H1 (cell line): Measurements from ENCODE around the gene RAD18. TPM values are rescaled to one million over a fixed set of nuclear protein-coding genes. Genes with fewer than 3 reads are reported as not detected.

ENCODE experiments used
- CTCF ChIA-PET: fragments of 300-600 bp; sonication (Branson Sonifier 250); formaldehyde crosslinking; loops from one replicate; lab custom pipeline; 2021; ENCODE audit not compliant: partially characterized antibody; lab: Charles Lee
- POLR2A ChIA-PET: fragments of 300-600 bp; sonication (Branson Sonifier 250); formaldehyde crosslinking; loops from one replicate; lab custom pipeline; 2021; ENCODE audit warnings: inconsistent platforms; ENCODE audit not compliant: partially characterized antibody; lab: Charles Lee
- DNase-seq, 2 experiments: peaks; one replicate each; pipeline versions ENCODE4 v3.0.0 to v3.0.0-alpha.2; 2010 to 2022; ENCODE audit warnings: low spot score in 2 of 2, low read depth in 1 of 2, mixed read lengths in 1 of 2
- FAIRE-seq: peaks from 2 replicates; lab custom pipeline; 2011; peaks lifted over from hg19 to GRCh38; lab: Jason Lieb, UNC
- H2AFZ ChIP-seq: 2 replicates; pipeline ENCODE4 v1.8.1; 2012; ENCODE audit warnings: low read length, inconsistent platforms
- H2AK5ac ChIP-seq: 2 replicates; pipeline ENCODE4 v1.6.1; 2013; ENCODE audit warnings: low read depth, low read length
- H2BK120ac ChIP-seq: replicated peaks from 2 replicates; pipeline ENCODE3; 2013; ENCODE audit warnings: low read depth, low read length, inconsistent platforms
- H2BK12ac ChIP-seq: 2 replicates; pipeline ENCODE4 v1.6.1; 2013; ENCODE audit warnings: low read depth, low read length
- H2BK15ac ChIP-seq: 2 replicates; pipeline ENCODE4 v1.6.1; 2013; ENCODE audit warnings: low read length
- H2BK20ac ChIP-seq: 2 replicates; pipeline ENCODE4 v1.6.1; 2013; ENCODE audit warnings: low read length
- H2BK5ac ChIP-seq: 2 replicates; pipeline ENCODE4 v1.6.1; 2013; ENCODE audit warnings: low read depth, low read length
- H3K14ac ChIP-seq: 2 replicates; pipeline ENCODE4 v1.6.1; 2013; ENCODE audit warnings: inconsistent platforms; ENCODE audit not compliant: insufficient read length
- H3K18ac ChIP-seq: 2 replicates; pipeline ENCODE4 v1.6.1; 2013; ENCODE audit warnings: low read length; ENCODE audit errors: extremely low read depth
- H3K23ac ChIP-seq: 2 replicates; pipeline ENCODE4 v1.6.1; 2013; ENCODE audit warnings: inconsistent platforms; ENCODE audit not compliant: insufficient read length
- H3K23me2 ChIP-seq: 2 replicates; pipeline ENCODE4 v1.6.1; 2013; ENCODE audit warnings: low read depth, low read length
- H3K27ac ChIP-seq: 2 replicates; pipeline ENCODE4 v1.6.1; 2011; ENCODE audit warnings: low read depth, low read length, inconsistent platforms
- H3K27me3 ChIP-seq, 4 experiments: replicated peaks in 1 of 4; 1 replicate in 1 of 4; 2 replicates in 3 of 4; pipeline versions ENCODE4 v1.6.1 to v1.8.1; 2011 to 2013; ENCODE audit warnings: low read length in 3 of 4, mild to moderate bottlenecking in 3 of 4, inconsistent platforms in 2 of 4, mixed read lengths in 2 of 4, moderate library complexity in 1 of 4; ENCODE audit not compliant: control insufficient read depth in 3 of 4, insufficient read depth in 3 of 4; ENCODE audit errors: extremely low read depth in 1 of 4
- H3K36me3 ChIP-seq, 4 experiments: 2 replicates each; pipeline versions ENCODE4 v1.6.1 to v1.8.1; 2011 to 2013; ENCODE audit warnings: mild to moderate bottlenecking in 4 of 4, low read length in 3 of 4, moderate library complexity in 2 of 4, control low read depth in 1 of 4, inconsistent platforms in 1 of 4; ENCODE audit not compliant: insufficient read depth in 4 of 4, control insufficient read depth in 2 of 4
- H3K4ac ChIP-seq: replicated peaks from 2 replicates; pipeline ENCODE3; 2013; ENCODE audit warnings: low read length, low read depth, mixed read lengths, inconsistent platforms; ENCODE audit not compliant: insufficient read length
- H3K4me1 ChIP-seq, 4 experiments: replicated peaks in 1 of 4; 1 replicate in 1 of 4; 2 replicates in 3 of 4; pipeline versions ENCODE4 v1.6.1 to v1.8.1; 2011 to 2013; ENCODE audit warnings: low read length in 3 of 4, inconsistent platforms in 2 of 4, mixed read lengths in 1 of 4; ENCODE audit not compliant: insufficient read depth in 4 of 4, control insufficient read depth in 3 of 4
- H3K4me2 ChIP-seq, 2 experiments: 2 replicates each; pipeline versions ENCODE4 v1.6.1 to v1.8.1; 2011 to 2013; ENCODE audit warnings: low read depth in 2 of 2, low read length in 2 of 2, control low read depth in 1 of 2, inconsistent platforms in 1 of 2, mild to moderate bottlenecking in 1 of 2; ENCODE audit not compliant: insufficient read depth in 1 of 2
- H3K4me3 ChIP-seq, 4 experiments: fragments of 200-600, 300-600 bp in 1 of 4; sonication (generic), shearing (Covaris generic), sonication (Bioruptor Twin) in 1 of 4; 2 replicates each; pipeline versions ENCODE4 v1.5.1 to v1.8.1; 2011 to 2016; ENCODE audit warnings: low read length in 4 of 4, low read depth in 3 of 4, control low read depth in 2 of 4, inconsistent platforms in 2 of 4, mild to moderate bottlenecking in 2 of 4, mixed read lengths in 1 of 4, moderate library complexity in 1 of 4; ENCODE audit not compliant: insufficient read depth in 2 of 4; ENCODE audit errors: extremely low read depth in 1 of 4
- H3K56ac ChIP-seq: replicated peaks from 2 replicates; pipeline ENCODE3; 2013; ENCODE audit warnings: low read depth, mild to moderate bottlenecking, mixed read lengths, low read length, inconsistent platforms; ENCODE audit not compliant: insufficient read length
- H3K79me1 ChIP-seq: 2 replicates; pipeline ENCODE4 v1.6.1; 2013; ENCODE audit warnings: low read depth, low read length, control low read depth
- H3K79me2 ChIP-seq, 2 experiments: 2 replicates each; pipeline versions ENCODE4 v1.6.1 to v1.8.1; 2012 to 2013; ENCODE audit warnings: low read length in 2 of 2, mild to moderate bottlenecking in 2 of 2, inconsistent platforms in 1 of 2; ENCODE audit not compliant: insufficient read depth in 2 of 2, control insufficient read depth in 1 of 2
- H3K9ac ChIP-seq, 4 experiments: replicated peaks in 1 of 4; 1 replicate in 1 of 4; 2 replicates in 3 of 4; pipeline versions ENCODE4 v1.6.1 to v1.8.1; 2011 to 2013; ENCODE audit warnings: low read depth in 3 of 4, low read length in 3 of 4, control low read depth in 2 of 4, mild to moderate bottlenecking in 2 of 4, moderate library complexity in 2 of 4, inconsistent platforms in 1 of 4; ENCODE audit errors: extremely low read depth in 1 of 4
- H3K9me3 ChIP-seq, 2 experiments: 2 replicates each; pipeline versions ENCODE4 v1.6.1 to v1.8.1; 2012 to 2013; ENCODE audit warnings: mild to moderate bottlenecking in 2 of 2, moderate library complexity in 2 of 2, control low read depth in 1 of 2, inconsistent platforms in 1 of 2, low read depth in 1 of 2, low read length in 1 of 2, mixed read lengths in 1 of 2; ENCODE audit not compliant: insufficient read depth in 2 of 2
- H4K20me1 ChIP-seq, 2 experiments: replicated peaks in 1 of 2; 2 replicates each; pipeline versions ENCODE3 to v1.8.1; 2011 to 2013; ENCODE audit warnings: inconsistent platforms in 2 of 2, low read length in 2 of 2, mild to moderate bottlenecking in 1 of 2; ENCODE audit not compliant: insufficient read depth in 2 of 2, control insufficient read depth in 1 of 2
- H4K5ac ChIP-seq: 2 replicates; pipeline ENCODE4 v1.6.1; 2013; ENCODE audit warnings: low read length, low read depth, mixed read lengths, inconsistent platforms; ENCODE audit not compliant: insufficient read length
- H4K8ac ChIP-seq: 2 replicates; pipeline ENCODE4 v1.8.0; 2013; ENCODE audit warnings: mild to moderate bottlenecking, moderate library complexity, low read length, inconsistent platforms; ENCODE audit not compliant: insufficient read depth; ENCODE audit errors: extremely low read depth
- H4K91ac ChIP-seq: replicated peaks from 2 replicates; pipeline ENCODE3; 2013; ENCODE audit warnings: low read length, mixed read lengths, inconsistent platforms; ENCODE audit not compliant: insufficient read length
- CTCF ChIP-seq, 3 experiments: IDR thresholded peaks; 1 replicate in 2 of 3; 2 replicates in 1 of 3; pipeline versions ENCODE4 v1.5.1 to v1.6.1; 2011; ENCODE audit warnings: low read length in 3 of 3, mild to moderate bottlenecking in 3 of 3, inconsistent platforms in 2 of 3, low read depth in 1 of 3, moderate library complexity in 1 of 3; ENCODE audit not compliant: insufficient read depth in 1 of 3; ENCODE audit errors: control extremely low read depth in 1 of 3
- KDM4A ChIP-seq: IDR thresholded peaks from one replicate; pipeline ENCODE4 v1.7.1; 2012; ENCODE audit warnings: low read depth, mild to moderate bottlenecking, moderate library complexity, low read length, inconsistent platforms; ENCODE audit not compliant: severe bottlenecking
- SIRT6 ChIP-seq: IDR thresholded peaks from one replicate; pipeline ENCODE4 v1.7.1; 2012; ENCODE audit warnings: low read length, inconsistent platforms
- SIX5 ChIP-seq: IDR thresholded peaks from 2 replicates; pipeline ENCODE4 v1.6.1; 2011; ENCODE audit warnings: mild to moderate bottlenecking, low read depth, low read length
- TBP ChIP-seq: IDR thresholded peaks from 2 replicates; pipeline ENCODE4 v1.6.1; 2011; ENCODE audit warnings: low read depth, low read length, improper control_type of control experiment
- TEAD4 ChIP-seq: IDR thresholded peaks from 2 replicates; pipeline ENCODE4 v1.6.1; 2012; ENCODE audit warnings: low read depth, low read length, inconsistent platforms, mixed read lengths
- WGBS, 2 experiments: shearing (Covaris generic) in 1 of 2; methylation state at CpG; one replicate each; pipeline versions ENCODE4 v1.1.6 to v1.1.7; 2013 to 2015; ENCODE audit warnings: low lambda C conversion rate in 2 of 2, mixed read lengths in 2 of 2, inconsistent platforms in 1 of 2, low coverage in 1 of 2, missing lambda C conversion rate in 1 of 2; ENCODE audit not compliant: insufficient replicate concordance in 2 of 2, insufficient coverage in 1 of 2, insufficient read length in 1 of 2; ENCODE audit errors: extremely low coverage in 1 of 2, missing lambda C conversion rate in 1 of 2; 5-methylcytosine and 5-hydroxymethylcytosine counted together
- polyA plus RNA-seq, 7 experiments: library from polyadenylated mRNA; depleted of rRNA in 3 of 7; stranded (reverse) in 5 of 7; unstranded in 2 of 7; fragments of >200 nt in 5 of 7; fragments of 200-250 nt in 2 of 7; gene quantifications; 1 replicate in 5 of 7; 2 replicates in 1 of 7; 4 replicates in 1 of 7; pipeline versions ENCODE4 v1.2.1 to v1.2.3, GENCODE V29; 2011 to 2013; ENCODE audit warnings: missing spikeins in 2 of 7, mixed read lengths in 2 of 7
- total RNA-seq: library from RNA; stranded (reverse); fragmentation: NEBNext Ultra II Directional; extraction: Animal tissue kit (Norgen Biotek cat#: 25700); gene quantifications from 2 replicates; pipeline ENCODE4 v1.2.1, GENCODE V29; 2021

RAD18 gene
- total and polyA plus RNA-seq, 2 of the 8 experiments (the other 6 are each of a cell fraction or from before 2014, with no cell fraction given): 13.0 to 23.2 TPM

DNA sequence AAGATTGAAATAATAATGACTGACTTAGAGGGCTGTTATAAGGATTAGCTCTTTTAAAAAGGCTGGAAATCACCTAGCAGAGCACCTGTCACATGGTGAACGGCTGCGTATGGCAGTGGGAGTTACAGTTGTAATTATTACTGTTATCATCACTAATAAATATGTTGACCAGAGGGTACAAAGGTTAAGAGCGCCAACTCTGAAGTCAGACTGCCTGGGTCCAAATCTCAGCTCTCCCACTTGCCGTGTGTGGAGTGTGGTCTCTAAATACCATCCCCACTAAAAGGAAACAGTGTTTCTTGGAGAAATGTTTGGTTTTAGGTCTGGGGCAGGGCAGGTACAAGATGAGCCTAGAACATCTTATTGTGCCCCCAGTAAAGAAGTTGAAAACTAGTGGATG is 6.0 kb upstream of the RAD18 start:
- no peak overlapping the region for H2BK5ac ChIP-seq
- TF ChIP-seq KDM4A (no peak), TEAD4 (no peak), TBP (no peak), SIRT6 (no peak), SIX5 (no peak), CTCF (IDR thresholded peaks at IDR 0.05; ENCODE audit: control extremely low read depth in 1 of 3, insufficient read depth in 1 of 3, low read depth in 1 of 3, low read length in 3 of 3) (no peak)
- H3K36me3 ChIP-seq: no peaks in the 10 kb centered on the region
- H3K4me2 ChIP-seq: no peak overlapping the region
- H2AFZ ChIP-seq: no peak overlapping the region
- H3K9ac ChIP-seq: no peak overlapping the region
- no peaks in the 10 kb centered on the region for H3K9me3 ChIP-seq
- ChIA-PET POLR2A (interaction anchor here (0.6 kb wide), 1 partner anchor 452 kb away, joined by 3 read pairs; no protein-coding TSS in a partner anchor), CTCF (interaction anchor here (0.6 to 13.2 kb wide), 14 partner anchors 7 to 1120 kb away, joined by 3 to 176 read pairs (median 4); no protein-coding TSS in a partner anchor)
- no peak overlapping the region for H2BK20ac ChIP-seq
- H2AK5ac ChIP-seq: no peak overlapping the region
- H2BK15ac ChIP-seq: no peak overlapping the region
- no peak overlapping the region for H3K27ac ChIP-seq
- H4K91ac ChIP-seq: no peak overlapping the region
- no peaks in the 10 kb centered on the region; the same call in 1 of the 2 replicates for H3K23me2 ChIP-seq
- no peak overlapping the region for H3K23ac ChIP-seq
- DNase-seq: no peak
- peaks cover 0 to 2% (median 0%) of the 10 kb centered on the region in 4 experiments; a peak in 1 of 7 replicates for H3K27me3 ChIP-seq
- no peak overlapping the region for H3K56ac ChIP-seq
- H2BK120ac ChIP-seq: no peak overlapping the region
- peaks cover 0 to 6% (median 4%) of the 10 kb centered on the region in 4 experiments; a peak in 4 of 7 replicates for H3K4me1 ChIP-seq
- H4K5ac ChIP-seq: no peak overlapping the region
- H3K79me2 ChIP-seq: no peaks in the 10 kb centered on the region
- no peak for FAIRE-seq
- no peaks in the 10 kb centered on the region for H4K20me1 ChIP-seq
- H3K14ac ChIP-seq: no peak overlapping the region
- no peak overlapping the region for H3K4ac ChIP-seq
- H3K18ac ChIP-seq: no peak overlapping the region
- no peak overlapping the region for H3K4me3 ChIP-seq
- no peak overlapping the region for H4K8ac ChIP-seq
- no peak overlapping the region for H2BK12ac ChIP-seq
- H3K79me1 ChIP-seq: no peaks in the 10 kb centered on the region; the same call in 1 of the 2 replicates
- 91% methylated on average over 4 of the region's 4 CpGs; no CpG with 5 or more reads in 1 of the 2 experiments for WGBS, 2 experiments
